GM23338 (cell line): ENCODE data around the gene NTN1. TPM values are rescaled to one million over a fixed set of nuclear protein-coding genes. Genes with fewer than 3 reads are reported as not detected.
A peak's percentile ranks its signal among the peaks of the same experiment; 100 is the strongest.

Source experiments
- ATAC-seq: fragments of 200-7000 bp; cut with Tn5 transposase; 3 replicates; pipeline ENCODE4 v1.9.1; 2020
- DNase-seq: peaks from one replicate; pipeline ENCODE4 v3.0.0-alpha.2; 2015; ENCODE audit warnings: low spot score
- H2AFZ ChIP-seq: fragments of 200-600 bp; sonication (generic); 2 replicates; pipeline ENCODE4 v1.8.0; 2016; ENCODE audit warnings: antibody characterized with exemption, mild to moderate bottlenecking, moderate library complexity
- H3F3A ChIP-seq: fragments of 200-600 bp; sonication (generic); replicated peaks from 2 replicates; pipeline ENCODE4 v1.8.0; 2017; ENCODE audit warnings: antibody characterized with exemption, mixed run types, low read depth
- H3K27ac ChIP-seq: fragments of 200-600 bp; sonication (generic); 2 replicates; pipeline ENCODE4 v1.6.1; 2016; ENCODE audit warnings: low read depth
- H3K27me3 ChIP-seq: fragments of 200-600 bp; sonication (generic); 2 replicates; pipeline ENCODE4 v1.8.0; 2016; ENCODE audit warnings: mild to moderate bottlenecking, mixed run types, moderate library complexity; ENCODE audit not compliant: insufficient read depth
- H3K36me3 ChIP-seq: fragments of 200-600 bp; sonication (generic); 2 replicates; pipeline ENCODE4 v1.8.0; 2016; ENCODE audit warnings: mild to moderate bottlenecking; ENCODE audit not compliant: insufficient read depth
- H3K4me1 ChIP-seq: fragments of 200-600 bp; sonication (generic); 2 replicates; pipeline ENCODE4 v1.8.0; 2016; ENCODE audit warnings: mild to moderate bottlenecking, moderate library complexity; ENCODE audit not compliant: insufficient read depth
- H3K4me2 ChIP-seq: fragments of 200-600 bp; sonication (generic); 2 replicates; pipeline ENCODE4 v1.7.1; 2017; ENCODE audit warnings: mixed run types
- H3K4me3 ChIP-seq: fragments of 200-600 bp; sonication (generic); 2 replicates; pipeline ENCODE4 v1.6.1; 2016; ENCODE audit warnings: mixed run types
- H3K79me2 ChIP-seq: fragments of 200-600 bp; sonication (generic); replicated peaks from 2 replicates; pipeline ENCODE4 v1.8.0; 2017; ENCODE audit warnings: mild to moderate bottlenecking; ENCODE audit not compliant: insufficient read depth
- H3K9me2 ChIP-seq: fragments of 200-600 bp; sonication (generic); 2 replicates; pipeline ENCODE4 v1.8.0; 2017; ENCODE audit not compliant: insufficient read depth
- H4K20me1 ChIP-seq: fragments of 200-600 bp; sonication (generic); replicated peaks from 2 replicates; pipeline ENCODE4 v1.8.0; 2017; ENCODE audit warnings: mild to moderate bottlenecking; ENCODE audit not compliant: insufficient read depth
- H3K27ac Mint-ChIP-seq: 2 replicates; pipeline ENCODE4 v1.8.0; 2020; ENCODE audit warnings: inconsistent platforms, mild to moderate bottlenecking, moderate library complexity, mixed read lengths
- H3K27me3 Mint-ChIP-seq: 3 replicates; pipeline ENCODE4 v1.8.0; 2022; ENCODE audit warnings: low read depth, mild to moderate bottlenecking, moderate library complexity, mixed read lengths, inconsistent platforms; ENCODE audit not compliant: insufficient read depth, poor library complexity
- H3K36me3 Mint-ChIP-seq: 3 replicates; pipeline ENCODE4 v1.8.0; 2021; ENCODE audit warnings: low read depth, mild to moderate bottlenecking, inconsistent platforms, moderate library complexity, mixed read lengths
- H3K4me1 Mint-ChIP-seq: 3 replicates; pipeline ENCODE4 v1.8.0; 2020; ENCODE audit warnings: mild to moderate bottlenecking, inconsistent platforms, mixed read lengths
- H3K4me3 Mint-ChIP-seq: 3 replicates; pipeline ENCODE4 v1.8.0; 2021; ENCODE audit warnings: moderate library complexity, mild to moderate bottlenecking, inconsistent platforms, mixed read lengths
- H3K9me3 Mint-ChIP-seq: 3 replicates; pipeline ENCODE4 v1.8.0; 2020; ENCODE audit warnings: moderate library complexity, mild to moderate bottlenecking, inconsistent platforms, mixed read lengths
- CREB1 ChIP-seq: fragments of 250-450 bp; sonication (Bioruptor Pico); IDR thresholded peaks from 2 replicates; pipeline ENCODE4 v1.5.0; 2020; ENCODE audit warnings: low read depth, mild to moderate bottlenecking, moderate library complexity
- CTCF ChIP-seq, 2 experiments: fragments of 200-600 bp in 1 of 2; sonication (generic) in 1 of 2; conservative IDR thresholded peaks; 2 replicates each; pipeline versions ENCODE4 v1.5.1 to v1.6.1; 2016 to 2017; ENCODE audit warnings: antibody characterized with exemption in 2 of 2, low read depth in 2 of 2, mild to moderate bottlenecking in 2 of 2, moderate library complexity in 1 of 2
- ETS1 ChIP-seq: IDR thresholded peaks from 2 replicates; pipeline ENCODE4 v1.6.1; 2016; ENCODE audit warnings: antibody characterized with exemption
- JUNB ChIP-seq: IDR thresholded peaks from one replicate; pipeline ENCODE4 v1.6.1; 2016; ENCODE audit warnings: antibody characterized with exemption; ENCODE audit not compliant: unreplicated experiment
- ZNF331 ChIP-seq: fragments of 250-450 bp; sonication (Bioruptor Pico); IDR thresholded peaks from 2 replicates; pipeline ENCODE4 v1.5.0; 2020; ENCODE audit warnings: low read depth, mild to moderate bottlenecking, moderate library complexity
- polyA plus RNA-seq: library from polyadenylated mRNA; unstranded; fragments of >200 nt; fragmentation: Nextera tagmentation; extraction: Ambion mirVana; gene quantifications from 2 replicates; pipeline ENCODE4 v1.2.1, GENCODE V29; 2016
- total RNA-seq: library from RNA; depleted of rRNA; stranded (reverse); fragments of >200 nt; shearing (Covaris generic); gene quantifications from 2 replicates; pipeline ENCODE4 v1.2.3, GENCODE V29; 2014

NTN1 gene
- total and polyA plus RNA-seq, 2 experiments from 2014 or later: 0.57 to 2.6 TPM

GRCh38 chr17:9199571-9200551, 178.6 kb downstream of the NTN1 start:
- Mint-ChIP-seq H3K9me3 (no peaks in the 10 kb centered on the region; the same call in 1 of the 3 replicates), H3K4me1 (peaks cover 17% of the 10 kb centered on the region), H3K36me3 (no peaks in the 10 kb centered on the region), H3K4me3 (no peak overlapping the region), H3K27ac (no peak overlapping the region), H3K27me3 (peaks cover 11% of the 10 kb centered on the region)
- H3K9me2 ChIP-seq: no peaks in the 10 kb centered on the region
- no peaks in the 10 kb centered on the region for H3K36me3 ChIP-seq
- no peak overlapping the region for H3K4me3 ChIP-seq
- no peaks in the 10 kb centered on the region for H3K27me3 ChIP-seq
- ATAC-seq (peak; percentile 70), DNase-seq (peak; percentile 41)
- H3F3A ChIP-seq: no peaks in the 10 kb centered on the region
- H3K27ac ChIP-seq: no peak overlapping the region
- TF ChIP-seq CTCF (conservative IDR thresholded peaks at IDR 0.05; ENCODE audit: low read depth in 2 of 2) (no peak), ETS1 (peak; percentile 42; the same call in 1 of the 2 replicates)
- no peaks in the 10 kb centered on the region for H3K79me2 ChIP-seq
- no peak overlapping the region for H2AFZ ChIP-seq
- no peaks in the 10 kb centered on the region for H4K20me1 ChIP-seq
- H3K4me2 ChIP-seq: no peak overlapping the region
- H3K4me1 ChIP-seq: no peaks in the 10 kb centered on the region; the same call in 1 of the 2 replicates

GRCh38 chr17:9200699-9201359, 179.5 kb downstream of the NTN1 start:
- H3K79me2 ChIP-seq: no peaks in the 10 kb centered on the region
- no peak overlapping the region for H3K27ac ChIP-seq
- H3K36me3 Mint-ChIP-seq: no peaks in the 10 kb centered on the region
- no peaks in the 10 kb centered on the region for H4K20me1 ChIP-seq
- no peaks in the 10 kb centered on the region for H3F3A ChIP-seq
- DNase-seq (no peak), ATAC-seq (no peak)
- peaks cover 12% of the 10 kb centered on the region for H3K4me1 Mint-ChIP-seq
- no peak for TF ChIP-seq CTCF (conservative IDR thresholded peaks at IDR 0.05; ENCODE audit: low read depth in 2 of 2)
- TF ChIP-seq CREB1 (CRISPR knock-in tag): no peak
- TF ChIP-seq ZNF331 (CRISPR knock-in tag): no peak
- no peak for TF ChIP-seq JUNB
- H3K4me2 ChIP-seq: no peak overlapping the region
- H3K27ac Mint-ChIP-seq: no peak overlapping the region
- H3K27me3 ChIP-seq: no peaks in the 10 kb centered on the region
- H3K9me2 ChIP-seq: no peaks in the 10 kb centered on the region
- H3K4me3 Mint-ChIP-seq: no peak overlapping the region
- H2AFZ ChIP-seq: no peak overlapping the region
- H3K27me3 Mint-ChIP-seq: peaks cover 11% of the 10 kb centered on the region
- no peaks in the 10 kb centered on the region; the same call in 1 of the 3 replicates for H3K9me3 Mint-ChIP-seq
- H3K4me1 ChIP-seq: no peaks in the 10 kb centered on the region; the same call in 1 of the 2 replicates
- no peaks in the 10 kb centered on the region for H3K36me3 ChIP-seq
- no peak overlapping the region for H3K4me3 ChIP-seq
